Testis (tissue), 3 donors: ENCODE results near the gene COPG1. TPM values are rescaled to one million over a fixed set of nuclear protein-coding genes. Genes with fewer than 3 reads are reported as not detected.
"Not testable (repeated sequence)": the region's sequence is repeated elsewhere in the genome, so short reads cannot be mapped to it uniquely, and the experiment has no call there.

ENCODE experiments used
- DNase-seq: peaks from one replicate; pipeline ENCODE4 v3.0.0-alpha.2; 2019
- H3K27ac ChIP-seq, 2 donors: fragments of 200-600 bp; sonication (generic); one replicate each; pipeline ENCODE4 v1.5.1; 2019
- H3K27me3 ChIP-seq: fragments of 200-600 bp; sonication (generic); one replicate; pipeline ENCODE4 v1.5.1; 2019
- H3K36me3 ChIP-seq: fragments of 200-600 bp; sonication (generic); one replicate; pipeline ENCODE4 v1.5.1; 2017; ENCODE audit warnings: low read depth; ENCODE audit errors: missing control alignments
- H3K4me1 ChIP-seq: fragments of 200-600 bp; sonication (generic); one replicate; pipeline ENCODE4 v1.5.1; 2019
- H3K4me3 ChIP-seq, 2 donors: fragments of 200-600 bp; sonication (generic); one replicate each; pipeline ENCODE4 v1.5.1; 2017 to 2019
- H3K9me3 ChIP-seq: fragments of 200-600 bp; sonication (generic); one replicate; pipeline ENCODE4 v1.5.1; 2017
- CTCF ChIP-seq, 3 experiments: fragments of 450-650 bp in 2 of 3; fragments of 200-600 bp in 1 of 3; sonication (generic) in 1 of 3; IDR thresholded peaks; one replicate each; pipeline ENCODE4 v1.5.1; 2016 to 2019; ENCODE audit warnings: antibody characterized with exemption in 3 of 3, mild to moderate bottlenecking in 2 of 3, moderate library complexity in 1 of 3
- POLR2A ChIP-seq: fragments of 450-650 bp; IDR thresholded peaks from one replicate; pipeline ENCODE4 v1.6.1; 2017; ENCODE audit warnings: antibody characterized with exemption, mild to moderate bottlenecking, moderate library complexity
- WGBS, 2 donors: methylation state at CpG; one replicate each; pipeline ENCODE4 v1.1.5; 2018; 5-methylcytosine and 5-hydroxymethylcytosine counted together
- intact Hi-C: fragments of 100-400 bp; cut with DNase I; formaldehyde crosslinking; loops from one replicate; pipeline ENCODE4 v1.15.1; 2023; ENCODE audit warnings: low total_unique reads
- polyA plus RNA-seq: library from polyadenylated mRNA; stranded (reverse); fragments of 350-450 nt; fragmentation: Illumina TruSeq; extraction: RNeasy Lipid Tissue Mini Kit (QIAGEN cat#74804); gene quantifications from one replicate; pipeline ENCODE4 v1.2.3, GENCODE V29; 2014; ENCODE audit warnings: low read depth, low replicate concordance; ENCODE audit not compliant: insufficient read depth
- total RNA-seq, 2 donors: library from RNA; depleted of rRNA; stranded (reverse); fragments of >200 nt; gene quantifications; one replicate each; pipeline ENCODE4 v1.2.3, GENCODE V29; 2016

COPG1 gene
- total and polyA plus RNA-seq, 3 donors from 2014 or later, result 94.5 to 113 (median 98.2) TPM

- Histone ChIP-seq H3K4me1 (peaks cover 16% of the 10 kb centered on the region), H3K27me3 (no peaks in the 10 kb centered on the region), H3K27ac (no peak overlapping the region), H3K9me3 (no peaks in the 10 kb centered on the region), H3K4me3 (no peak overlapping the region), H3K36me3 (no peaks in the 10 kb centered on the region)
- no peak for DNase-seq
- 47 to 53% methylated on average over 1 of the region's 1 CpG for WGBS, 2 donors
- intact Hi-C loops, result no loop called here
- TF ChIP-seq CTCF (IDR thresholded peaks at IDR 0.05) (no peak), POLR2A (no peak)
These were observed 38.1 kb upstream of the COPG1 start for GRCh38 chr3:129211345-129211744.

- TF ChIP-seq CTCF (IDR thresholded peaks at IDR 0.05) (no peak), POLR2A (no peak)
- no peak overlapping the region for H3K27ac ChIP-seq
- no peaks in the 10 kb centered on the region for H3K27me3 ChIP-seq
- intact Hi-C loops, result no loop called here
- peak; percentile 73 for DNase-seq
- H3K4me3 ChIP-seq, result no peak overlapping the region
- peaks cover 16% of the 10 kb centered on the region for H3K4me1 ChIP-seq
- no peaks in the 10 kb centered on the region for H3K9me3 ChIP-seq
- H3K36me3 ChIP-seq, result no peaks in the 10 kb centered on the region
- WGBS, 2 donors, result 24 to 25% methylated on average over 4 to 6 of the region's 6 CpGs
These were observed 37.6 kb upstream of the COPG1 start for GRCh38 chr3:129211772-129212171.

GRCh38 chr3:129213238-129213637 is 36.2 kb upstream of the COPG1 start:
- no peaks in the 10 kb centered on the region for H3K36me3 ChIP-seq
- no peak for DNase-seq
- H3K27ac ChIP-seq, result no peak overlapping the region
- WGBS, 2 donors, result 93 to 97% methylated on average over 5 of the region's 5 CpGs
- intact Hi-C loops, result no loop called here
- no peaks in the 10 kb centered on the region for H3K27me3 ChIP-seq
- H3K4me3 ChIP-seq, result no peak overlapping the region
- no peak for TF ChIP-seq POLR2A
- TF ChIP-seq CTCF (IDR thresholded peaks at IDR 0.05), result no peak
- no peaks in the 10 kb centered on the region for H3K9me3 ChIP-seq
- peaks cover 10% of the 10 kb centered on the region for H3K4me1 ChIP-seq

GRCh38 chr3:129218742-129219141 is 30.7 kb upstream of the COPG1 start:
- WGBS, 2 donors, result 89 to 92% methylated on average over 2 of the region's 2 CpGs
- Histone ChIP-seq H3K36me3 (no peaks in the 10 kb centered on the region), H3K4me3 (no peak overlapping the region), H3K9me3 (no peaks in the 10 kb centered on the region), H3K27me3 (no peaks in the 10 kb centered on the region), H3K27ac (no peak overlapping the region), H3K4me1 (no peaks in the 10 kb centered on the region)
- intact Hi-C loops, result no loop called here
- DNase-seq, result no peak
- TF ChIP-seq CTCF (IDR thresholded peaks at IDR 0.05), result no peak
- no peak for TF ChIP-seq POLR2A

- H3K27me3 ChIP-seq, H3K4me3 ChIP-seq, DNase-seq, H3K36me3 ChIP-seq, intact Hi-C loops, H3K9me3 ChIP-seq: not testable (repeated sequence)
- Histone ChIP-seq H3K4me1 (peaks cover 15% of the 10 kb centered on the region), H3K27ac (peak overlapping the region; percentile 52 to 78)
- WGBS, 2 donors, result 27 to 48% methylated on average over 1 of the region's 1 CpG
These were observed 25.0 kb upstream of the COPG1 start for GRCh38 chr3:129224387-129224786.
